ENCODE measurements around the gene ERC1.

- TF ChIP-seq CTCF (conservative IDR thresholded peaks at IDR 0.05; ENCODE audit: low read depth, low read length) = no peak
- TF ChIP-seq MAFK (IDR thresholded peaks at IDR 0.05; ENCODE audit: low read depth, low read length) = no peak
- TF ChIP-seq RAD21 (IDR thresholded peaks at IDR 0.05; ENCODE audit: low read length) = no peak
- no peak for TF ChIP-seq CEBPB (IDR thresholded peaks at IDR 0.05; ENCODE audit: low read depth, low read length)
- no peak for TF ChIP-seq MXI1 (IDR thresholded peaks at IDR 0.05; ENCODE audit: borderline replicate concordance, low read depth, low read length)
- no peak for TF ChIP-seq POLR2A (IDR thresholded peaks at IDR 0.05; ENCODE audit: low read depth, low read length)
Measured at GRCh38 chr12:1302201-1302870, 311.3 kb downstream of the ERC1 start.
